Neural crest cell (in vitro differentiated cells): ENCODE data around the gene RHCG. TPM values are rescaled to one million over a fixed set of nuclear protein-coding genes. Genes with fewer than 3 reads are reported as not detected.
"Not testable (repeated sequence)": the region's sequence is repeated elsewhere in the genome, so short reads cannot be mapped to it uniquely, and the experiment has no call there.

Experiments
- DNase-seq: peaks from one replicate; pipeline ENCODE4 v3.0.0; 2021; ENCODE audit warnings: low read depth, mixed read lengths, low spot score
- H3K27ac Mint-ChIP-seq: one replicate; pipeline ENCODE4 v1.8.0; 2021; ENCODE audit warnings: mild to moderate bottlenecking, mixed read lengths; ENCODE audit not compliant: unreplicated experiment
- H3K27me3 Mint-ChIP-seq: 2 replicates; pipeline ENCODE4 v1.8.0; 2021; ENCODE audit warnings: low read depth, mild to moderate bottlenecking, mixed read lengths
- H3K36me3 Mint-ChIP-seq: 2 replicates; pipeline ENCODE4 v1.8.0; 2021; ENCODE audit warnings: low read depth, mild to moderate bottlenecking, mixed read lengths
- H3K4me1 Mint-ChIP-seq: 2 replicates; pipeline ENCODE4 v1.8.0; 2021; ENCODE audit warnings: mixed read lengths
- H3K4me3 Mint-ChIP-seq: one replicate; pipeline ENCODE4 v1.8.0; 2021; ENCODE audit warnings: mild to moderate bottlenecking, mixed read lengths
- H3K9me3 Mint-ChIP-seq: 2 replicates; pipeline ENCODE4 v1.8.0; 2021; ENCODE audit warnings: mixed read lengths
- CTCF ChIP-seq: fragments of 200-600 bp; sonication (generic); conservative IDR thresholded peaks from 2 replicates; pipeline ENCODE4 v1.5.0; 2021; ENCODE audit warnings: antibody characterized with exemption, mild to moderate bottlenecking
- total RNA-seq: library from RNA; stranded (reverse); gene quantifications from 2 replicates; pipeline ENCODE4 v1.2.1, GENCODE V29; 2021

RHCG gene
- total RNA-seq, 1 donor from 2014 or later = not detected

DNA sequence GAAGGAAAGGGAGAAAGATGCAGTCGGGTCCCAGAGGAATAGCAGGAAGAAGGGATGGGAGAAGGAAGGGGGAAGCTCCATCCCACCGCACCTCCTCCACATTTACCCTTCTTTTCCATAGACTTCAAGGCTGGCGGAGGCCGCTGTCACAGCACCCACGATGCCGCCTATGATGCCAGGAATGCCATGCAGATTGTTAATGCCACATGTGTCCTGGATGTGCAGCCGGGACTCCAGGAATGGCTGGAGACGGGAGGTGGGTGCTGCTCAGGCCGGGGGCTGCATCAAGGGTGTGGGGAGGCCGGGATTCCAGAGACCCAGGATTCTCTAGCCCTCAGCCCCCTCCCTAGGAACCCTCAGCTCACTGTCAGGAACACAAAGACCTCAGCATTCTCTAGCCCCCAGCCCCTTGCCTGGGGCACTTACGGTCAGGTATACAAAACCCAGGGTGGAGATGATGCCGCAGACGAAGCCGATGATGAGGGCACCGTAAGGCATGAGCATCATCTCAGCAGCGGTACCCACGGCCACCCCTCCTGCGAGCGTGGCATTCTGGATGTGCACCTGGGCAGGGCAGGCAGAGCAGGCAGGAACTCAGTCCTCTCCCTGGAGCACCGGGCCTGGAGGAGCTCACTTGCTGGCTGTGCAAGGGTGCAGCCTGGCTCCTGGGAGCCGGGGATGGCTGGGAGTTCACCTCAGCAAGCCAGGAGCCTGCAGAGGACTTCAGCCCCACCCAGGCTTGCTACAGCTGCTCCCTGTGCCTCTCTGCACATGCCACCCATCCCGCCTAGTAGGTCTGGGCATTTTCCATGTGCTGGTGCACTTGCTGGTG is 18.8 kb downstream of the RHCG start:
- Mint-ChIP-seq H3K27me3 (peaks cover 87% of the 10 kb centered on the region), H3K9me3 (no peaks in the 10 kb centered on the region), H3K4me3 (no peak overlapping the region), H3K27ac (no peak overlapping the region), H3K36me3 (no peaks in the 10 kb centered on the region), H3K4me1 (no peaks in the 10 kb centered on the region)
- no peak for TF ChIP-seq CTCF
- DNase-seq = no peak

DNA sequence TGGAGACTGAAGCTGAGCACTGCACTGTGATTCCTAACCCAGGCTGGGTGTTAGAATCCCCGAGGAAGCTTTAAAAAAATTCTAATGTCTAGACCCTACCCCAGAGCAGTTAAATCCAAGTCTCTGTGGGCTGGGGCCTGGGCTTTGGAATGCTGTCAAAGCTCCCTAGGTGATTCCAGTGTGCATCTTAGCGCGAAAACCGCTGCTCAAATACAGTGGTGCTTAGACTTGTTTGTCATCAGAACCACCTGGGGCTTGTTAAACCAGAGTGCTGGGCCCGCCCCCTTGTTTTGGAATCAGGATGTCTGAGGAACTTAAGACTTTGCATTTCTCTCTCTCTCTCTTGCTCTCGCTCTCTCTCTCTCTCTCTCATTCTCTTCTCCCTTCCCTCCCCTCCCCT is 20.7 kb downstream of the RHCG start:
- Mint-ChIP-seq H3K4me1 (peaks cover under 1% of the 10 kb centered on the region), H3K27me3 (peaks cover 86% of the 10 kb centered on the region), H3K36me3 (no peaks in the 10 kb centered on the region), H3K4me3 (no peak overlapping the region), H3K9me3 (no peaks in the 10 kb centered on the region), H3K27ac (no peak overlapping the region)
- DNase-seq = no peak
- no peak for TF ChIP-seq CTCF

DNA sequence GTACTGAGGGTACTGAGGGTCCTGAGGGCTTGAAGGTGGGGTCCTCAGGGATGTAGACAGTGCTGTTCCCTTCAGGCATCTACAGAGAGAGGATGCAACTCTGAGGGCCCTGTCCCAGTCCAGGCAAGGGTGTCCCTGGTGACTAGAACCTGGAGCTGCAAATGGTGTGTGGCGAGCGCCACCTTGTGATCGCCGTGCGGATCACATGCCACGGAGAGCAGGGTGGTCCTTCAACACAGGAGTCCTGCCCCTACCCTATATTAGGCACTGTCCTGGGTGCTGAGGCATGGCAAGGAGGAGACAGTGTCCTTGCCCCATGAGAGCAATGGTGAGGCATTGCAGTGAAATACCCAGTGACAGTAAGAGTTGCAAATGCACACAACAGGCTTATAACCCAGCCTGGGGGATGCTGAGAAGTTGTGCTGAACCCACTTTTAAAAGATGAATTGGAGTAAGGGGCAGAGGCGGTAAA is 23.6 kb downstream of the RHCG start:
- peaks cover 86% of the 10 kb centered on the region for H3K27me3 Mint-ChIP-seq
- no peaks in the 10 kb centered on the region for H3K36me3 Mint-ChIP-seq
- H3K4me1 Mint-ChIP-seq = peaks cover 12% of the 10 kb centered on the region
- H3K4me3 Mint-ChIP-seq = no peak overlapping the region
- H3K9me3 Mint-ChIP-seq = no peaks in the 10 kb centered on the region
- DNase-seq = peak; percentile 84
- peak; percentile 86 for TF ChIP-seq CTCF
- no peak overlapping the region for H3K27ac Mint-ChIP-seq

- DNase-seq = no peak
- H3K9me3 Mint-ChIP-seq = no peaks in the 10 kb centered on the region
- peaks cover 82% of the 10 kb centered on the region for H3K27me3 Mint-ChIP-seq
- H3K27ac Mint-ChIP-seq = no peak overlapping the region
- H3K4me1 Mint-ChIP-seq = peaks cover 12% of the 10 kb centered on the region
- peak overlapping the region; percentile 17 for H3K4me3 Mint-ChIP-seq
- TF ChIP-seq CTCF = no peak
- no peaks in the 10 kb centered on the region for H3K36me3 Mint-ChIP-seq
Measured at GRCh38 chr15:89469426-89470096, 26.8 kb downstream of the RHCG start.

DNA sequence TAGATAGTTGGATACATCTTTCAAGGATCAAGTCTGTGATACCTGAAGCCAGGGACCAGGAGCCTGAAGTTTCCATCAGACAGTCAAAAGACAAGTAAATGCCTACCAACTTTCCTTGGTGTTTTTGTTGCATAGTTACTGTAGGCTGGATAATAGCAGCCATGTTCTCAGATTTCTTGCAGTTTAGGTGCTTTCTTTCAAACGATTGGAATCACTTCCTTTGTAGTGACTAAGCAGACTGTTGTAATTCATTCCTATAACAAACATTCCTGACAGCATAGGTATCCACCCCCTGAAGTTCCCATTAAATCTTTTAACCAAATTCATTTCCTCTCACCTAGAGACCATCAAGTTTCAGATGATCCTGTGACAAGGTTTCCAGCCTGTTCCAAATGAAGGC is 27.6 kb downstream of the RHCG start:
- not testable (repeated sequence) for H3K27ac Mint-ChIP-seq, H3K9me3 Mint-ChIP-seq, H3K36me3 Mint-ChIP-seq, DNase-seq, H3K4me3 Mint-ChIP-seq
- Mint-ChIP-seq H3K4me1 (peaks cover 12% of the 10 kb centered on the region), H3K27me3 (peaks cover 82% of the 10 kb centered on the region)

- TF ChIP-seq CTCF = no peak
Measured at GRCh38 chr15:89463113-89463512, 33.3 kb downstream of the RHCG start.

More at GRCh38 chr15:89463113-89463512, 33.3 kb downstream of the RHCG start:
- Mint-ChIP-seq H3K27ac (no peak overlapping the region), H3K27me3 (peaks cover 69% of the 10 kb centered on the region), H3K36me3 (no peaks in the 10 kb centered on the region), H3K9me3 (no peaks in the 10 kb centered on the region), H3K4me3 (no peak overlapping the region), H3K4me1 (peaks cover 22% of the 10 kb centered on the region)
- no peak for DNase-seq
